HCT116 (cell line): ENCODE data around the gene GOLGA8R. TPM values are rescaled to one million over a fixed set of nuclear protein-coding genes. Genes with fewer than 3 reads are reported as not detected.
"Not testable (repeated sequence)": the region's sequence is repeated elsewhere in the genome, so short reads cannot be mapped to it uniquely, and the experiment has no call there.

Experiments used
- ATAC-seq: fragments of 200-7000 bp; cut with Tn5 transposase; 2 replicates; pipeline ENCODE4 v1.9.1; 2020; ENCODE audit warnings: mild to moderate bottlenecking, moderate library complexity
- BruUV-seq: library from RNA; stranded (reverse); fragments of 400-500 nt; replicated peaks from 2 replicates; lab custom pipeline; 2021; lab: Mats Ljungman, UMichigan
- CTCF ChIA-PET: fragments of 300-600 bp; sonication (Branson Sonifier 250); formaldehyde crosslinking; loops from one replicate; lab custom pipeline; 2021; ENCODE audit warnings: antibody characterized with exemption; lab: Charles Lee
- POLR2A ChIA-PET: fragments of 300-600, 350-600 bp; sonication (Branson Sonifier 250); formaldehyde crosslinking; loops from one replicate; lab custom pipeline; 2021; ENCODE audit warnings: antibody characterized with exemption; lab: Charles Lee
- RAD21 ChIA-PET, 2 experiments: fragments of 300-600 bp; sonication (Branson Sonifier 250); formaldehyde crosslinking; loops; one replicate each; lab custom pipeline; 2023; ENCODE audit warnings: low total read pairs in 2 of 2; ENCODE audit not compliant: uncharacterized antibody in 2 of 2, unreplicated experiment in 2 of 2, low non-redundant PET in 1 of 2; lab: Charles Lee
- DNase-seq: peaks from one replicate; pipeline ENCODE4 v3.0.0-alpha.2; 2010; ENCODE audit warnings: low read depth, low spot score
- H2AFZ ChIP-seq: fragments of 200-600 bp; shearing (Covaris generic), sonication (generic); 2 replicates; pipeline ENCODE4 v1.6.1; 2017; ENCODE audit warnings: low read depth, mixed run types, mixed read lengths, antibody characterized with exemption, low read length; ENCODE audit not compliant: poor library complexity, severe bottlenecking
- H3K27ac ChIP-seq: 2 replicates; pipeline ENCODE4 v1.5.1; 2012; ENCODE audit warnings: low read depth, low read length
- H3K27me3 ChIP-seq: fragments of 200-600 bp; sonication (generic); 2 replicates; pipeline ENCODE4 v1.6.1; 2016; ENCODE audit warnings: mixed run types, low read length, mixed read lengths; ENCODE audit not compliant: insufficient read depth
- H3K36me3 ChIP-seq, 2 experiments: fragments of 200-500 bp in 1 of 2; fragments of 200-600 bp in 1 of 2; sonication (Bioruptor generic) in 1 of 2; sonication (generic) in 1 of 2; 2 replicates each; pipeline versions ENCODE4 v1.5.1 to v1.6.1; 2014 to 2016; ENCODE audit warnings: low read length in 2 of 2, inconsistent platforms in 1 of 2, mixed read lengths in 1 of 2, mixed run types in 1 of 2; ENCODE audit not compliant: insufficient read depth in 2 of 2, control insufficient read depth in 1 of 2
- H3K4me1 ChIP-seq, 2 experiments: fragments of 200-600 bp in 1 of 2; sonication (generic) in 1 of 2; 2 replicates each; pipeline versions ENCODE4 v1.5.1 to v1.6.1; 2012 to 2017; ENCODE audit warnings: low read length in 2 of 2, inconsistent platforms in 1 of 2, mild to moderate bottlenecking in 1 of 2, mixed read lengths in 1 of 2, mixed run types in 1 of 2, moderate library complexity in 1 of 2; ENCODE audit not compliant: insufficient read depth in 2 of 2, control insufficient read depth in 1 of 2
- H3K4me2 ChIP-seq: fragments of 200-600 bp; sonication (generic); 2 replicates; pipeline ENCODE4 v1.6.1; 2017; ENCODE audit warnings: mixed run types, low read length, mixed read lengths
- H3K4me3 ChIP-seq, 2 experiments: fragments of 200-600 bp in 1 of 2; sonication (generic) in 1 of 2; replicated peaks in 1 of 2; 2 replicates each; pipeline ENCODE4 v1.5.1; 2011 to 2016; ENCODE audit warnings: low read length in 2 of 2, control low read depth in 1 of 2, low read depth in 1 of 2, mild to moderate bottlenecking in 1 of 2, mixed read lengths in 1 of 2, mixed run types in 1 of 2
- H3K79me2 ChIP-seq: fragments of 200-600 bp; sonication (generic); 2 replicates; pipeline ENCODE4 v1.6.1; 2017; ENCODE audit warnings: mild to moderate bottlenecking, mixed run types, low read length, moderate library complexity, mixed read lengths; ENCODE audit not compliant: insufficient read depth
- H3K9ac ChIP-seq: fragments of 200-600 bp; sonication (generic); 2 replicates; pipeline ENCODE4 v1.6.1; 2016; ENCODE audit warnings: low read length, mixed read lengths
- H3K9me2 ChIP-seq: fragments of 200-600 bp; sonication (generic), shearing (Covaris generic); 2 replicates; pipeline ENCODE4 v1.6.1; 2017; ENCODE audit warnings: mixed run types, mild to moderate bottlenecking, moderate library complexity; ENCODE audit not compliant: insufficient read depth
- H3K9me3 ChIP-seq, 2 experiments: fragments of 200-500 bp in 1 of 2; fragments of 200-600 bp in 1 of 2; sonication (Bioruptor generic) in 1 of 2; sonication (generic) in 1 of 2; 2 replicates each; pipeline ENCODE4 v1.6.1; 2014 to 2017; ENCODE audit warnings: low read length in 2 of 2, mixed read lengths in 2 of 2, inconsistent platforms in 1 of 2, low read depth in 1 of 2, mild to moderate bottlenecking in 1 of 2, mixed run types in 1 of 2, moderate library complexity in 1 of 2; ENCODE audit not compliant: control insufficient read depth in 1 of 2, insufficient read depth in 1 of 2
- H4K20me1 ChIP-seq: fragments of 200-600 bp; sonication (generic), shearing (Covaris generic); 2 replicates; pipeline ENCODE4 v1.6.1; 2017; ENCODE audit warnings: mixed run types, mild to moderate bottlenecking, moderate library complexity; ENCODE audit not compliant: insufficient read depth
- intact Hi-C: fragments of 100-400 bp; cut with micrococcal nuclease; formaldehyde crosslinking; loops from 2 replicates; pipeline ENCODE4 v1.10.0; 2022
- total RNA-seq: library from RNA; stranded (reverse); gene quantifications from one replicate; pipeline ENCODE4 v1.2.1, GENCODE V29; 2021; ENCODE audit not compliant: unreplicated experiment

GOLGA8R gene
- total RNA-seq, 1 experiment from 2014 or later, result 0.57 TPM

- intact Hi-C loops, H3K27ac ChIP-seq, RAD21 ChIA-PET, H4K20me1 ChIP-seq, BruUV-seq, H3K4me3 ChIP-seq, DNase-seq, CTCF ChIA-PET, POLR2A ChIA-PET, H3K9me3 ChIP-seq, H3K79me2 ChIP-seq, H3K4me1 ChIP-seq, H3K36me3 ChIP-seq, H3K9ac ChIP-seq, H2AFZ ChIP-seq, H3K4me2 ChIP-seq, H3K27me3 ChIP-seq, H3K9me2 ChIP-seq, ATAC-seq: not testable (repeated sequence)
Observed at GRCh38 chr15:30367246-30367645, 46.8 kb downstream of the GOLGA8R start.

DNA sequence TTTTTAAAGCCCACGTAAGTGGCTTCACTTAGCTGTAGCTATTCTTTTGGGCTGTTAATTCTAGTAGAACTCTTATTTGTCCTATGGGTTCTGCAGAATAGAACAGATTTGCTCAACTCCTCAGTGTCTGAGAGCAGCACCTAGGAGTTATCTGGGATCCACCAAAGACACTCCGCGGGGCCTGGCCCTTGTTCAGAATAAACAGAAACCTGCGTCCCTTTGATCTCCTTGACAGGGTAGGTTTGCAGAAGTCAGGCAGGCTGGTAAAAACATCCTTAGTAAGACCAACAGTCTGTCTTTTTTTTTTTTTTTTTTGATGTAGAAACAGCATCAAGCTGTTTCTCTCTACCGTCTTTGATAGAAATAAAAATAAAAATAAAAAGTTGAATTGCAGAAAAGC is 52.7 kb downstream of the GOLGA8R start:
- ATAC-seq, CTCF ChIA-PET, H3K9ac ChIP-seq, BruUV-seq, H2AFZ ChIP-seq, H3K79me2 ChIP-seq, H3K27me3 ChIP-seq, H3K27ac ChIP-seq, H3K9me2 ChIP-seq, H3K4me3 ChIP-seq, H3K4me1 ChIP-seq, H3K36me3 ChIP-seq, H3K4me2 ChIP-seq, H3K9me3 ChIP-seq, DNase-seq, intact Hi-C loops, RAD21 ChIA-PET, H4K20me1 ChIP-seq, POLR2A ChIA-PET: not testable (repeated sequence)

DNA sequence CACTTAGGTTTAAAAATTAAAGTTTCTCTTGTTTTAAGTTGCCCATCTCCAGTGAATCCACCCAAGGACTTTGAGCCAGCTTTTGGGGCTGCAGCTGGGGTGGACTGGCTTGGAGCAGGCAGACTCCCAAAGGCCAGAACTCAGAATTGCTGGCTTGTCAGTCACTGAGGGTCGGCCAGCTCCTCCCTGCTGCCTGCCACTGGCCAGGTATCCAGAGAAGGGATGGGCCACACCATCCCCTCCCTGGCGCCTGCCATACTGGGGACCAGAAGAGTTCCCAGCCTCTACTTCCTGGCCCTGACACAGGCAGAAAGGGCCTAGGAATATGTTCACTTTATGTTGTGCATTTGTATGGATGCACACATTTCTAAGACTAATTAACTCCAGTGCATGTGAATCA is 53.1 kb downstream of the GOLGA8R start:
- ATAC-seq, H2AFZ ChIP-seq, RAD21 ChIA-PET, intact Hi-C loops, H3K4me3 ChIP-seq, H3K9me3 ChIP-seq, H3K4me2 ChIP-seq, H4K20me1 ChIP-seq, BruUV-seq, POLR2A ChIA-PET, CTCF ChIA-PET, H3K36me3 ChIP-seq, H3K9me2 ChIP-seq, DNase-seq, H3K9ac ChIP-seq, H3K27ac ChIP-seq, H3K4me1 ChIP-seq, H3K79me2 ChIP-seq, H3K27me3 ChIP-seq: not testable (repeated sequence)

- H3K4me3 ChIP-seq, intact Hi-C loops, H3K27me3 ChIP-seq, H2AFZ ChIP-seq, POLR2A ChIA-PET, H4K20me1 ChIP-seq, H3K9me3 ChIP-seq, H3K27ac ChIP-seq, RAD21 ChIA-PET, BruUV-seq, H3K4me1 ChIP-seq, H3K79me2 ChIP-seq, ATAC-seq, H3K9ac ChIP-seq, H3K36me3 ChIP-seq, H3K9me2 ChIP-seq, H3K4me2 ChIP-seq, CTCF ChIA-PET, DNase-seq: not testable (repeated sequence)
Observed at GRCh38 chr15:30355043-30355442, 59.0 kb downstream of the GOLGA8R start.
